HG03103 (cell line): Measurements from ENCODE around the gene CYTH3.
"Not testable (repeated sequence)": the region's sequence is repeated elsewhere in the genome, so short reads cannot be mapped to it uniquely, and the experiment has no call there.

ENCODE experiments used
- ATAC-seq: cut with Tn5 transposase; IDR thresholded peaks from one replicate; pipeline ENCODE4 v1.9.1; 2021; ENCODE audit warnings: low read depth; ENCODE audit not compliant: unreplicated experiment

The CYTH3 gene

DNA sequence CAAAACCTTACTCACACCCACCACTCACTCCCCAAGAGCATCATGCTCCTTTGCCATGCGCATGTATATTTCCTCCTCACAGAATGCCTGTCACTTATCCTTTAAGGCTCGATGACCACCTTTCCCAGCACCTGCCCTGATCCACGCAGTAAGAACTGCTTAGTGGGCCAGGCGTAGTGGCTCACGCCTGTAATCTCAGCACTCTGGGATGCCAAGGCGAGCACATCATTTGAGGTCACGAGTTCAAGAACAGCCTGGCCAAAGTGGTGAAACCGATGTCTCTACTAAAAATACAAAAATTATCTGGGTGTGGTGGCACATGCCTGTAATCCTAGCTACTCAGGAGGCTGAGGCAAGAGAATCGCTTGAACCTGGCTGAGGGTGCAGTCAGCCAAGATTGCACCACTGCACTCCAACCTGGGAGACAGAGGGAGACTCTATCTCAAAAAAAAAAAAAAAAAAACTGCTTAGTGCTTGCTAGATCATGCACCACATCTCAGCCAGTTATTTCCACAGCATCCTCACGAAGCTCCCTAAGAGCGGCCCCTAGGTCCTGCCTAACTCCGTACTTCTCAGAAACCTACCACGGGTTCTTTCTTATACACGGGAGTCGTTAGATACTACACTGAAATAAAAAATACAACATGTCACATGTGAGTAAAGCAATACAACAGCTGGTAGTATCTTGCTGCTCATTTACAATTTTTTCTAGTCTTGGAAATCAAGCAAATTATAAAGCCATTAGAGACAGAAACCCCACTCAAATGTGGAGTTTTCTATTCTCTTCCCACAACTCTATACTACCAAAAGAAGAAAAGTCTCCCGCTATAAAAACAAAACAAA is 37.2 kb downstream of the CYTH3 start:
- ATAC-seq: no peak

DNA sequence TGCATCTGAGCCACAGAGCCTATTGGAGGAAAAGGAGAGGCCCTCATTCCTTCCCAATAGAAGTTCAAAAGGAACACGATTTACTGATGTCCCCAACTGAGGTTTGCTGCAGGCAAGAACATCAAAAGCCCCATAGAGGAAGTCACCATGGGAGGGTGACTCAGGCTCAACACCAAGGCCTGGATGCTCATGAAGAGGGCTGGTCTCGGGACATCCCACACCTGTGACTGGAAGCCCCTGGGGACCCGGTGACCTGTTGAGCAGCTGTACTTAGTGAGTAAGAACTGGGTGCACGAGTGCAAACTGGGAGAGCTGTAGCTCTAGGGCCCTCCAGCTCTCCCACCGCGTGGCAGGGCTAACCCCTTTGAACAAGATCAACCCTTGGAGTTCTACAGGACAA is 38.0 kb downstream of the CYTH3 start:
- ATAC-seq: peak; percentile 57

DNA sequence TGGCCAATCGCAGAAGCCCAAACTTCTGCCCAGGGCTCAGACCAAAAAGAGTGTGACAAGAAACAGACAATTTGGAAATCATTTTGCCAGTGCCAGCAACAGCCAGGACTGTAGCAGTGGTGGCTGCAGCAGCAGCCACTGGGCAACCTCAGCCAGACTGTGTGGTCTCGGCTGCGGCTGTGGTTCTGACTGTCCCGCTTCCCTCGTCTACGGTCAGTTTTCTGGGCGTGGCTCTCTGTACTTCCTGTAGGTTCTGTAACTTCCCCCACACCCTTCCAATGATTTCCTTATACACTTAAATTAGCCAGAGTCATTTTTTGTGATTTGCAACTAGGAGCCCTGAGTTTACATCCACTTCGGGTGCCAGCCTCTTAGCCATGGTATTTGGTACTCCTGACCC is 39.9 kb downstream of the CYTH3 start:
- ATAC-seq: no peak

DNA sequence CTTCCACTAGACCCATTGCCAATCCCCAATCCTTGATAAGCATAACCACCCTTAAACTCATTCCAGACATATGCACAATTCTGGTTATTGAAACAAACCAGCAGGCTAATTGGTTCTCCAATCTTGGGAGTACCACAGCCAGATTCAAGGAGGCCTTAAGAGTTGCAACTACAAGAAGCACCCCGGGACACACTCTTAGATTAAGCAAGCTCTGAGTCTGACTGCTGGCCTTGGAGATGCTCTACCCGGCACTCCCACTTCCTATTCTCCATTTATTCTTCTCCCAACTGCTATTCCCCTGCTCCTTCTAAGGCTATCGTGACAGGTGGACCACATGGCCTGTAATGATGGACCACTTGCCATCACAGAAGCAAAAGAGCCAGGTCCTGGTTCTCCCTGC is 40.3 kb downstream of the CYTH3 start:
- no peak for ATAC-seq

DNA sequence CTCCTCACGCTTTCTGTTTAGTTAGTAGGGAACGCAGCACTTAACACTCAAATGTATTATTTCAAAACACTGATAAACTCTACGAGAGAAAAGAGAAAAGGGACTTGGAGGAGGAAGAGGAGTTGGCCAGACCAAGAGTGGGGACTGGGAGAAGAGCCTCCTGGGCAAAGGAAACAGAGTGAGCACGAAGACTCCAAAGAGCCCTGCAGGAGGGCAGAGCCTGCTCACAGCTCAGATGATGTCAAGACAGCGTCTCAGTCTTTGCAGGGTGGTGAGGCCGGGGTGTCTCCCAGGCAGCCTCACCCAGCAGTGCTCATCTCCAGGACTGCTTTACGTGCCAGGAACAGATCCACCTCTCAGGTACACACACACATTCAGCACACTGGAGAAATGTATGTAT is 41.2 kb downstream of the CYTH3 start:
- ATAC-seq: no peak

DNA sequence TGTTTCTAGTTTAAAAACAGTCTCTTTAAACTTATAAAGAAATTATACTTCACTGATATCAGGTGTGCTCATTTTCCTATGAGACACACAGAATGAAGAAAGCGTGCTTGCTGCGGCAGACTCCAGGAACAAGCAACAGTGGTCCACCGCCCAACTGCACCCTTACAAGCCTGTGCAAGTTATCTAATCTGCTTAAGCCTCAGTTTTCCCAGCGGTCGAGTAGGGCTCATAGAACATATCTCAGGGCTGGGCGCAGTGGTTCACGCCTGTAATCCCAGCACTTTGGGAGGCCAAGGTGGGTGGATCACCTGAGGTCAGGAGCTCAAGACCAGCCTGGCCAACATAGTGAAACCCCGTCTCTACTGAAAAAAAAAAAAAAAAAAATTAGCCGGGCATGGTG is 43.1 kb downstream of the CYTH3 start:
- ATAC-seq: not testable (repeated sequence)

DNA sequence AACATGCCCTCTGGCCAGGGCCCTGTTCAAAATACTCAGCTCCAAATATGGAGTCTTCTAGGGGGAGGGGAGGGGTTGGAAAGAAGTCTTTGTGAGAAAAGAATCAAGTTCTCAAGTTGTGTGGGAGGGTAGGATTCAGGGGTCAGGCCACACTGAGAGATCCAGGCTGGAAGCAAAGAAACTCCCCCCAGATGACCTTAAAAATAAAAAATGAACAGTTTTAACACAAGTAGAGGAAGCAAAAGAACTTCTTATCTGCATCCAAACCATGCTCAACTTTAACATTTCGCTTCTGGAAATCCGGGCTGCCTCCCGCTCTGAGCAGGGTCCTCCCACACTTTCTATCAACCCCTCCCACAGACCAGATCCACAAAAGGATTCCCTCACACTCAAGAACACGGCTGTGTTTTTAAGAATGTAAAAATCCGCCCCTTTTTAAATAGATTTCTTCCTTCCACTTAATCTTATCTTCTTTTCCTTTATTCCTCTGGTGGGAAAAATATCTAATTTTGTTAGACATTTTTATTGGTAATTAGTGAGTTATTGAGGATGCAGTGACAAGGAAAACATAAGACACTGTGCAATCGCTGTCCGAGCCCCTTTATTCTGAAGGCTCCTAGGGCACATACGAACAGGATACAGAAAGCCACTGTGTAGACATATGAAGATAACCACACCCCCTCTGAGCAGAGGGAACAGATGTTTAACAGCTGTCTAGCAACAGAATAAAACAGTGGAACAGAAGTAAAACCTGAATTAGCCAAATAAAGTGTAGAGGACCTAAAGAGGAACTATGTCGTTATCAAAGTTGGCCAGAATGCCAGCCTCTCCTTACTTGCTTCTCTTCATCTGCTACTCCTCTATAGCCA is 43.8 kb downstream of the CYTH3 start:
- ATAC-seq: peak; percentile 75

DNA sequence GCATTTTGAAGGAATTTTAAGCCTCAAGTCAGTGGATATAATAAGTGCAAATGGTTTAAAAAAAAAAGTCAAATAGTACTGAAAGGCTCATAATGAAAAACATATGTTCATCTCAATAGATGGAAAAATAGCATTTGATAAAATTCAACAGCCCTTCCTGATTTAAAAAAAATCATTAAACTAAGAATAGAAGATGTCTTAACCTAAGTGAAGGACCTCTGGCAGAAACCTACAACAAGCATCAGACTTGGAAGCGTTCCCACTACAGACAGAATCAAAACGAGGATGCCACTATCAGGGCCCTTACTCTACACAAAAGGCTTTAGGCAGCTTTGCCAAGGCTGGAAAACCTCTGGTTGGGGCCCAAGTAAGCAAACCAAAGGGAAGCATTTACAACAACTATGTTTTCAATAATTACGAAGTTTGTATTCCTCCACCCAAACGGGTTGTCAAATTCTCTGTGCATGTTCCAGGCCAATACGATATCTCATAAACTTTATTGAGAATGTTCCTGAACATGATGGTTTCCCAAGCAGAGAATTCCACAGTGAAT is 45.1 kb downstream of the CYTH3 start:
- ATAC-seq: no peak

DNA sequence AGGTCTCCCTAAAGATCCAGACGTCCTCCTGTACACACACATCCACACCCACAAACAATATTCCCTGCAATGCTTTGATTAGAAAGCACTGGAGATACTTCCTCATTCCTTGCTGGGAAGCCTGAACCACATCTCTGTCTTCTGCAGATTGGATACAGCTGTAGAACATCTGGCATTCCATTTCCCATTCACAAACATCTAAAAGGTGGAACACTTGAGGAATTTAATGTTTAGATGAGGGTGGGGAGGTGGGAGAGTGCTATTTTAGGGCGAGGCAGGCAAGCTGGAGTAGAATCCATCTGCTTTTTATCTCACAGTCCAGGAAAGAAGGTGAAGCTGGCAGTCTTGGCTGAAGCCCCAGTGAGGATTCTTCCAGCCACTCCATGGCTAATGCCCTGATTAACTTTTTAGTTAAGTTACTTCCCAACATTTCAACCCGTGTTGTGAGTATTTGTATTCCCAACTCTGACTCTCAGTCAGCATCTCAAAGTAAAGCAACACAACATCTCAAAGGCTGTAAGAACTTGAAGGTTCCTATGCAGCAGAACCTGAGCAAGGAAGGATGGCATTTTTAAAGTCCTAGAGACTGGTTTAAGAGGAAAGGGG is 46.1 kb downstream of the CYTH3 start:
- ATAC-seq: no peak

DNA sequence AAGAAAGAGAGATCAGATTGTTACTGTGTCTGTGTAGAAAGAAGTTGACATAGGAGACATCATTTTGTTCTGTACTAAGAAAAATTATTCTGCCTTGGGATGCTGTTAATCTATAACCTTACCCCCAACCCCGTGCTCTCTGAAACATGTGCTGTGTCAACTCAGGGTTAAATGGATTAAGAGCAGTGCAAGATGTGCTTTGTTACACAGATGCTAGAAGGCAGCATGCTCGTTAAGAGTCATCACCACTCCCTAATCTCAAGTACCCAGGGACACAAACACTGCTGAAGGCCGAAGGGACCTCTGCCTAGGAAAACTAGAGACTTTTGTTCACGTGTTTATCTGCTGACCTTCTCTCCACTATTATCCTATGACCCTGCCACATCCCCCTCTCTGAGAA is 49.0 kb downstream of the CYTH3 start:
- not testable (repeated sequence) for ATAC-seq

DNA sequence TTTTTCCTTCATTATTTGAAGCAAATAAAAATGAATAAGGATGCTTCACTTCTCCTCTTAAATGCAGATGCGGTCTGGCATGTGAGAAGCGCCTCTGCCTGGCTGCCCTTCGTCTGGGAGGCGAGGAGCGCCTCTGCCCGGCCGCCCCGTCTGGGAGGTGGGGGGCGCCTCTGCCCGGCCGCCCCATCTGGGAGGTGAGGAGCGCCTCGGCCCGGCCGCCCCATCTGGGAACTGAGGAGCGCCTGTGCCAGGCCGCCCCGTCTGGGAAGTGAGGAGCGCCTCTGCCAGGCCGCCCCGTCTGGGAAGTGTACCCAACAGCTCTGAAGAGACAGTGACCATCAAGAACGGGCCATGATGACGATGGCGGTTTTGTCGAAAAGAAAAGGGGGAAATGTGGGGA is 49.4 kb downstream of the CYTH3 start:
- ATAC-seq: not testable (repeated sequence)

DNA sequence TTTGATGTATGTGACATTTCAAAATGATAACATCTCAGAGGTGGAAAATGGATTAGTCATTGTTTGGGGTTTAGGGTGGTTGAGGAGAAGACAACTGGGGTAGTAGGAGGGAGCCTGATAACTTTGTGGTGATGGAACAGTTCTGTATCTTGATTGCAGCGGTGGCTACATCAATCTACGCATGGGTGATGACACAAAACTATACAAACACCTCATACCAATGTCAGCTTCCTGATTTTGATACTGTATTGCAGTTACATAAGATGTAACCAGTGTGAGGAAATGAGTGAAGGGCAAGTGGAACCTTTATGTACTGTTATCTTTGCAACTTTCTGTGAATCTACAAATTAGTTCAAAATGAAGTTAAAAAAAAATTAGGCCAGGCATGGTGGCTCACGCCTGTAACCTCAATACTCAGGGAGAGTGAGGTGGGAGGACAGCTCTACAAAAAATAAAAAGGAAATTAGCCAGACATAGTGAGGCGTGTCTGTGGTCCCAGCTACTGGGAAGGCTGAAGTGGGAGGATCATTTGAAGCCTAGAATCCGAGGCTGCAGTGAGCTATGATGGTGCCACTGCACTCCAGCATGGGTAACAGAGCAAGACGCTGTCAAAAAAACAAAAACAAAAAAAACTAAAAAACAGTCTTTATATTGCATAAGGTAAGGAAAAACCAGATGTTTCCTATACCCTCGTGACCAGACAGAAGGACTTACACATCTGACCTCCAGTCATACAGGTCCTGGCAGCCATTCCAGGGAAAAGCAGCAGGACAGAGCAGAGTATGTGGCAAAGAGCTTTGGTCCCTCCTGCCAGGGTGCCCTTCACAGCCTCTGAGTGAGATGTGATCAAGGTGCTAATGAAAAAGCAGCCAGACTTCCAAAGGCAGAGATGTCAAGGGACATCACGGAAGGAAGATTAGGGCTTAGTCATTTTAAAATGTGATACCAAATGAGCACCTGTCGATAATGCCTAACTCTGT is 50.8 kb downstream of the CYTH3 start:
- ATAC-seq: no peak

DNA sequence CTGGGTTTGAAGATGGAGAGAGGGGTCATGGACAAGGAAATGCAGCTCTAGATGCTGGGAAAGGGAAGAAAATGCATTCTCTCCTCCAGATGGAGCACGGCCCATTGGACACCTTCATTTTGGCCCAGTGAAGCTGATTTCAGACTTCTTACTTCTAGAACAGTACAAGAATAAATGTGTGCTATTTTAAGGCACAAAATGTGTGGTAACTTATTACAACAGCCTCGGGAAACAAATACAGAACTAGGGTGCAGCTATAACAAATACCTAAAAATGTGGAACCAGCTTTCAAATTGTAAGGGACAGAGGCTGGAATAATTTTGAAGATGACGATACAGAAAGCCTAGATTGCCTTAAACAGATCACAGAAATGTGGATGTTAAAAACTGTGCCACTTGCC is 54.1 kb downstream of the CYTH3 start:
- ATAC-seq: no peak

DNA sequence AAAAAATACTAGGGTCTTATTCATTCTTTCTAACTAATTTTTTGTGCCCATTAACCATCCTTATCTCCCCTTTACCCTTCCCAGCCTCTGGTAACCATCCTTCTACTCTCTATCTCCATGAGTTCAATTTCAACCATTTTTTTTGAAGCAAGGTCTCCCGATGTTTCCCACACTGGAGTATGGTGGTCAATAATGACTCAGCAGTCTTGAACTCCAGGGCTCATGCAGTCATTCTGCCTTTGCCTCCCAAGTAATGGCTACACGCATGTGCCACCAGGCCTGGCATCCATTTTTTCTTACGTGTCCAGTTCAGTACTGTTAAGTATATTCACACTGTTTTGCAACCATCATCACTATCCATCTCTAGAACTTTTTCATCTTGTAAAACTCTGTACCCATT is 60.4 kb downstream of the CYTH3 start:
- ATAC-seq: no peak

DNA sequence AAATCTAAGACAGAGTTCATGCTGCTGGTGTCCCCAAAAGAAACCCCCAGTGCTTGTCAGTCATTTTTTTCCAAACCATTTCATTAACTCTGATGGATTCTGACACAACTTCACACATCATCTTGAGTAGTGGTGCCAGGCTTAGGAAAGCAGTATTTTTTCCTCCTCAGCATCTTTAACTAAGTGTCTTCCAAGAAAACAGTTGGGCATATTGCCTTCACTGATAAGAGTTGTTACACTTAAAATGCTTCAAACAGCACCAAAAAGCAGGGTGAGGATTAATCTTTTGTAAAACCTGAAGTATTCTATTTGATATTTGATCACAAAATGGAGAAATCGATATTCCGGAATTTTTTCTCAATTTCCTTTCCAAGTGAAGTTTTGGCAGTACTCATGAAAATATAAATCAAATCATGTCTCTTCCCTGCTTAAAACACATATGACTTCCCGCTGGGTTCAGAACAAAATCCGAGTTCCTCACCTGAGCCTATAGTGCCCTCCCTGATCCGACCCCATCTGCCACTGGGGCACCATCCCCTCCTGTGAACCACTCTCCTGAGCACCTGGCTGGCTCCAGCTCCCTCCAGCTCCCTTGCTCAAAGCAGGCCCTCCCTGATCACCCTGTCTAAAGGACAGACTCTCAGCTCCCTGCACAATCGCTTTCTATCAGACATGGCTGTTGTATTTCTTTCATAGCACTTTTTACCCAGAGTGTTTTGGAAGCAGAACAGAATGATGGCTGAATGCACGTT is 61.6 kb downstream of the CYTH3 start:
- no peak for ATAC-seq

DNA sequence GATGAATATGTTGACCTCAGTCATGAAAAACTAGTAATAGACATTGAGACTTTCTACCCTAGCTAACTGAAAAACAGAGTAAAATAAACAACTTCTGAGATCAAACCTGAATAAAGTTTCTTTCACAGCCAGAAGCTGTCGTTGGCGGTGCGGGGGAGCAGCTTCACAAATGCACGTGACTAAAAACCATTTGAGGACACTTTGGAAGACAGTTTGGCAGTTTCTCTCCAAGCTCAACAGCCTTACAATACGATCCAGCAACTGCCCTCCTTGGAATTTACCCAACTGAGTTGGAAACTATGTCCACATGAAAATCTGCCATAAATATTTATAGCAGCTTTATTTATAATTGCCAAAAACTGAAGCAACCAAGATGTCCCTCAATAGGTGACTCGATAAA is 63.1 kb downstream of the CYTH3 start:
- no peak for ATAC-seq

DNA sequence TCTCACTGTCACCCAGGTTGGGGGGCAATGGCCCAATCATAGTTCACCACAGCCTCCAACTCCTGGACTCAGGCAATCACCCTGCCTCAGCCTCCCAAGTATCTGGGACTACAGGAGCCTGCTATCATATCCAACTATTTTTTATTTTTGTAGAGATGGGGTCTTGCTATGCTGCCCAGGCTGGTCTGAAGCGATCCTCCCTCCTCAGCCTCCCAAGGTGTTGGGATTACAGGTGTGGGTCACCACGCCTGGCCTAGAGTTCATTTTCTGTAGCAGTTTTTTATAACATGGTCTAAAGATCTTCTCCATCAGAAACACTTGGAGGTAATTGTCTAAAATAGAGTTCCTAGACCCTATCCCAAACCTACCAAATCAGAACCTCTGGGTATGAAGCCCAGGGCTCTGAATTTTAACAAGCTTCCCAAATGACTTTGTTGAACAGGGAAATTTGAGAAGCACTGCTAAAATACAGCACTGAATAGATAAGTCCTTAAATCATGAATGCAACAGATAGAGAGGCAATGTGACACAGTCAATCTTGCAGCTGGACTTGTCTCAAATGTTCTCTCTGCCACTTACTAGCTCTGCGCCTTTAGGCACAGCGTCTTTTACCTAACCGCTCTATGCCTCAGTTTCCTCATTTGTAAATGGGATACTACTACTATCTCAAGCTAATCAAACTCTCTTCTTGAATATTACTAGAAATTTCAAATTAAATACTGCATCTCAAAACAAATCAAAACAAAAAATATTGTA is 63.7 kb downstream of the CYTH3 start:
- ATAC-seq: no peak

DNA sequence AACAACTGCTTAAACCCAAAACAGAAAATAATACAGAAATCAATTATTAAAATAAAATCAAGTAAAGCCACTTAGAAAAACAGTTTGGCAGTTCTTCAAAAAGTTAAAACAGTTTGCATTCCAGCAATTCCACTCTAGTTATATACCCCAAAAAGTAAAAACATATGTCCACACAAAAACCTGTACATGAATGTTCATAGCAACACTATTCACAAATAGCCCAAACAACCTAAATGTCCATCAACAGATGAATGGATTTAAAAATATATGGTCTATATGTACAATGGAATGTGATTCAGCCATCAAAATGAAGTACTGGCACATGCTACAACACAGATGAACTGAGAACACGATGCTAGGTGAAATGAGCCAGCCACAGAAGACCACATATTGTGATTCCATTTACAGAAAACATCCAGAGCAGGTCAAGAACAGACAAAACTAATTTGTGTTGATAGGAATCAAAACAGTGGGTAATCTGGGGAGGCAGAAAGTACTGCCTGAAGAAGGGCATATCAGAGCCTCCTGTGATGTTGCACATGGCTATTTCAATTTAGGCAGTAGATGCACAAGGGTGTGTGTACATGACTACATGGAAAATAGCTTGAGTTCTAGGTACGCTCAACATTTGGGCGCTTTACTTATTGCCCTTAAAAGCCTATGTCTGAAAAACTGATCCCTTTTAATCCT is 66.3 kb downstream of the CYTH3 start:
- ATAC-seq: no peak
